GM12878 (cell line): ENCODE measurements around the gene COX10.

Experiments
- CTCF ChIP-seq, 3 experiments: IDR thresholded peaks in 2 of 3; conservative IDR thresholded peaks in 1 of 3; 2 replicates each; pipeline ENCODE4 v1.5.1; 2011; ENCODE audit warnings: low read depth in 3 of 3, low read length in 3 of 3, mild to moderate bottlenecking in 3 of 3, control low read depth in 2 of 3, moderate library complexity in 2 of 3, inconsistent platforms in 1 of 3, mixed read lengths in 1 of 3; ENCODE audit not compliant: control insufficient read depth in 2 of 3, insufficient read depth in 1 of 3; ENCODE audit errors: extremely low read depth in 1 of 3
- EZH2 ChIP-seq: IDR thresholded peaks from 2 replicates; pipeline ENCODE4 v1.6.1; 2012; ENCODE audit warnings: low read depth, mild to moderate bottlenecking, control low read depth, inconsistent platforms, low read length, borderline replicate concordance; ENCODE audit not compliant: control insufficient read depth
- MEF2B ChIP-seq: fragments of 450-650 bp; IDR thresholded peaks from 2 replicates; pipeline ENCODE4 v1.6.1; 2018; ENCODE audit warnings: mild to moderate bottlenecking, moderate library complexity; ENCODE audit not compliant: partially characterized antibody, poor library complexity, severe bottlenecking
- NFXL1 ChIP-seq: fragments of 450-650 bp; IDR thresholded peaks from 2 replicates; pipeline ENCODE4 v1.6.1; 2017; ENCODE audit warnings: antibody characterized with exemption, mild to moderate bottlenecking, borderline replicate concordance
- POLR2A ChIP-seq: IDR thresholded peaks from 2 replicates; pipeline ENCODE4 v1.6.1; 2011; ENCODE audit warnings: low read depth, mild to moderate bottlenecking, low read length

GRCh38 chr17:14169901-14170300 is 100.6 kb downstream of the COX10 start:
- TF ChIP-seq CTCF (IDR thresholded peaks at IDR 0.05 in 2 of 3, conservative IDR thresholded peaks at IDR 0.05 in 1 of 3; ENCODE audit: control insufficient read depth in 2 of 3, extremely low read depth in 1 of 3, insufficient read depth in 1 of 3, low read depth in 3 of 3, low read length in 3 of 3) (no peak), NFXL1 (no peak), MEF2B (no peak), EZH2 (no peak), POLR2A (no peak)
